ENCODE data around the gene EPS8.

DNA sequence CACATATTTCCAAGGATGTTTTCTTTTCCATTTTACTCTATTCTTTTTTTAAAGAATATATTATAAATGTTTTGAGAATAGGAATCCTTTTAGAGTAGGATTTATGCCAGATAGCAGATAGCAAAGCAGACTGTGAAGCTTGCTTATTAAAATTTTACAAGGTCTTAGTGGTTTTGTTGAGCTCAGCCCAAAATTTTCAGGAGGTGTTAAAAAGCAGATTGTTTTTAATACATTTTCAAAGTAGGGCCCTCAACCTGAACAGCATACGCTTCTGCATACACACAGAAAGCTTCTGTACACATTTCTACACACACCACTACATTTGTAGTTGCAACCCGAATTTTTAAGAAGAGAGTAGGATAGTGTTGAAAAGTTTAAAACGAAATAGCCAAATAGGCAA, 151.0 kb downstream of the EPS8 start:
- TF ChIP-seq, protein P1, sequence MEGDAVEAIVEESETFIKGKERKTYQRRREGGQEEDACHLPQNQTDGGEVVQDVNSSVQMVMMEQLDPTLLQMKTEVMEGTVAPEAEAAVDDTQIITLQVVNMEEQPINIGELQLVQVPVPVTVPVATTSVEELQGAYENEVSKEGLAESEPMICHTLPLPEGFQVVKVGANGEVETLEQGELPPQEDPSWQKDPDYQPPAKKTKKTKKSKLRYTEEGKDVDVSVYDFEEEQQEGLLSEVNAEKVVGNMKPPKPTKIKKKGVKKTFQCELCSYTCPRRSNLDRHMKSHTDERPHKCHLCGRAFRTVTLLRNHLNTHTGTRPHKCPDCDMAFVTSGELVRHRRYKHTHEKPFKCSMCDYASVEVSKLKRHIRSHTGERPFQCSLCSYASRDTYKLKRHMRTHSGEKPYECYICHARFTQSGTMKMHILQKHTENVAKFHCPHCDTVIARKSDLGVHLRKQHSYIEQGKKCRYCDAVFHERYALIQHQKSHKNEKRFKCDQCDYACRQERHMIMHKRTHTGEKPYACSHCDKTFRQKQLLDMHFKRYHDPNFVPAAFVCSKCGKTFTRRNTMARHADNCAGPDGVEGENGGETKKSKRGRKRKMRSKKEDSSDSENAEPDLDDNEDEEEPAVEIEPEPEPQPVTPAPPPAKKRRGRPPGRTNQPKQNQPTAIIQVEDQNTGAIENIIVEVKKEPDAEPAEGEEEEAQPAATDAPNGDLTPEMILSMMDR (IDR thresholded peaks at IDR 0.05; ENCODE audit: poor library complexity) = no peak
- no peak for TF ChIP-seq EZH2 (IDR thresholded peaks at IDR 0.05; ENCODE audit: borderline replicate concordance)
- TF ChIP-seq EZH2phosphoT487 (IDR thresholded peaks at IDR 0.05; ENCODE audit: low read depth, severe bottlenecking, unreplicated experiment) = no peak
